HG03159 (cell line): ENCODE data around the gene AGBL4.
"Not testable (repeated sequence)": the region's sequence is repeated elsewhere in the genome, so short reads cannot be mapped to it uniquely, and the experiment has no call there.

Experiments
- ATAC-seq: cut with Tn5 transposase; IDR thresholded peaks from one replicate; pipeline ENCODE4 v1.9.1; 2021; ENCODE audit warnings: mild to moderate bottlenecking, moderate library complexity; ENCODE audit not compliant: unreplicated experiment

Gene AGBL4

GRCh38 chr1:49319426-49319963, 704.3 kb downstream of the AGBL4 start:
- ATAC-seq: no peak

GRCh38 chr1:49318218-49318617, 705.5 kb downstream of the AGBL4 start:
- no peak for ATAC-seq

DNA sequence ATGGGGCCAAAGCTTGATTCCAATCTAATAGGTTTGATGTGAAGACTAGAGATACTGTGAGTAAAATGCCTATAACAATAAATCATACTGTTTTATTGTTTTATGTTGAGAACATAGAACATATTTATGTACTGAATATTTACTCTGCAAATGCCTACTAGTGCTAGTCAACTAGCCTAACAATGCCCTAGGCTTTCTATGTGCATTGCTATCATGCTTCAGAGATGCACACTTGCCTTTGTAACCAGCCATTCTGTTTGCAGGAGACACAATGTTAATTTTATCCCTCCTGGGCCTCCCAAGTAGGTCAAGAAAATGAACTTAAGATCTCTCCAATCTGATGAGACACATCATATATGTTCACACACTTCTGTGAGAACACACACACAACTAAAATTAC, 716.3 kb downstream of the AGBL4 start:
- ATAC-seq: no peak

DNA sequence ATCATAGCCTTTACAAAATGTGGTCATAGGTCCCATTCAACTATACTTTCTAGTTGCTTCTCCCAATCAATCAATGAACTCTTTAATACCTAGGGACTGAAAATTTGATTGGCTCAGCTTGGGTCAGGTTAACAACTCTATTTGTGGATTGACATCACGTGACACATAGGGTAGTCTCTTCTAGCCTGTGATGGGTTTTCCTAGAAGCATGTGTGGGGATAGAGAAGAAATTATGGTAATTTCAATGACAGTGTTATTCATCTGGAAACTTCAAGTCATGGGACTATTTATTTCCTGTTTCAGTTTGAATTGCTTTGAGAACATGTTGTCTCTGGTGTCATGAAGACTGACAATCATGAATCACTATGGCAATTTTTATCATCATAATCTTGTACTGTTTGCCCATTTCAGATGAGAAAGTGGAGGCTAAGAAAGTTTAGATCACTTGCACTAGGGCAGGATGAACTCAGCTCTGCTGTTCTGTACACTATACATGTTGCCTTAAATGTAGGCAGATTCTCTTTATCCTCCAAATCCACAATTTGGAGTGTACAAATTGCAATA, 717.2 kb downstream of the AGBL4 start:
- no peak for ATAC-seq

- not testable (repeated sequence) for ATAC-seq
Measured at GRCh38 chr1:49302400-49302799, 721.4 kb downstream of the AGBL4 start.

DNA sequence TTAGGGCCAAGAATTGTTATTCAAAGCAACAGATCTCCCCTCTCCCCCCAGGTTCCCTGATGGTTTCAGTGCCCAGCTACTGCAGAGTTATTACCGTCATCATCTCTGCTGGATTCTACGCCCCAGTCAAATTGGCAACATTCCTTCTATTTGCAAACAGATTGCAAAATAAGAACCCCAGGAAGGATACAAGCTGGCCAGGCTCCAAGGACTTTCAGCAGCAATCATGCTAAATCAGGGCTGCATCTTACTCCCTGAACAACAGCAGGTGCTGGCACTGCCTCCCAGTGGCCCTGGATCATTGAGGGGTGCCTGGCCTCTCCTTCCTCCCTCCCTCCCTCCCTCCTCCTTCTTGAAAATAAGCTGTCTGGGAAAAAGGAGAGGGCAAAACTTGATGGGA, 725.5 kb downstream of the AGBL4 start:
- no peak for ATAC-seq

DNA sequence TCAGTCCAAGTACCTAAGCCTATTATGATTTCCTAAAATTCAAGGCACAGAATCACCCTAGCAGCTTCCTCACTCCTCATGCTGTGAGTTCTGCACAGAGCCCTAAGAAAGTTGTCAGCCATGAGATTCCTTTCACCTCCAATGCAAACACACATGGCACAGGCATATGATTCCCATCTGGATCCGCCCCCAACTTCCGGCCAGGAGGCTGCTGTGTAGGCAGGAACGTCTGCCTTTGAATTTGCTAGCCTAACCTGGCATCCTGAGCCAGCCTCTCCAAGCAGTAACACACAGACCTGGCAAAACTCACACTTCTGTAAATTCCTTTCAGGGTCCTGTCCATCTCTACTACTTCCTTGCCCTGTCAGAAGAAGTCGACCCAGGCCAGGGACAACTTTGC, 726.0 kb downstream of the AGBL4 start:
- ATAC-seq: no peak

DNA sequence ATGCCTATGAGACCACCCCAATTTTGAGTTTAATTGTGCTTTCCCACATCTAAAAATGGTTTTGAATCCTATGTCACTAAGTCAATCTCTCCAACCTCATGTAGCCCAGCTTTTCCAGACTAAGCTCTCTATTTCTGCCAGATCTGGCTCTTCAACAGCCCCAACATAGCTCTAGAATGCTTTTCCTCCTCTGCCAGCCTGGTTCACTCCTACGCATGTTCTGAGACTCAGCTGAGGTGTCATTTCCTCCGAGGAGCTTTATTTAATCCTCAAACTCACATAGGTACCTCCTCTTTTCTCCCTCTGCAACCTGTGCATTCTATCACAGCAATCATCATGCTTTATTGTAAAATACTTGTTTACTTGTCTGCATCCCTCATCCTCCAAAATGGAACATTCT, 729.2 kb downstream of the AGBL4 start:
- no peak for ATAC-seq

DNA sequence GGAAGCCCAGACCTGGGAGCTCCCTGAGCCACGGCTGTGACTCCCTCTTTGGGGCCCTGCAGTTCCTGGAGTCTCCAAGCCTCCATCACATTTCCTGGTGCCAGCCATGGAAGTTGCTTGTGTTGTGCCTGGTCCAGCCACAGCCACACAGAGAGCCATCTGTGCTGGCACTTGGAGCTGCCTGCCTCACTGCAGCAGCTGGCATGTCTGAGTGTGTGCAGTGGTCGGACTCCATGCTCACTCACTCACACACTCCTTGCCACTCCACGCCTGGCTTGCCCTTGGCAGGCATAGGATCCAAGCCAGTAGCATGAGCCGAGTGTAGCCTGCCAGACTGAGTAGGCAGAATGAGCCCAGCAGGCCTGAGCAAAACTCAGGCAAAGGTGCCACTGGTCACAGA, 730.7 kb downstream of the AGBL4 start:
- ATAC-seq: no peak

DNA sequence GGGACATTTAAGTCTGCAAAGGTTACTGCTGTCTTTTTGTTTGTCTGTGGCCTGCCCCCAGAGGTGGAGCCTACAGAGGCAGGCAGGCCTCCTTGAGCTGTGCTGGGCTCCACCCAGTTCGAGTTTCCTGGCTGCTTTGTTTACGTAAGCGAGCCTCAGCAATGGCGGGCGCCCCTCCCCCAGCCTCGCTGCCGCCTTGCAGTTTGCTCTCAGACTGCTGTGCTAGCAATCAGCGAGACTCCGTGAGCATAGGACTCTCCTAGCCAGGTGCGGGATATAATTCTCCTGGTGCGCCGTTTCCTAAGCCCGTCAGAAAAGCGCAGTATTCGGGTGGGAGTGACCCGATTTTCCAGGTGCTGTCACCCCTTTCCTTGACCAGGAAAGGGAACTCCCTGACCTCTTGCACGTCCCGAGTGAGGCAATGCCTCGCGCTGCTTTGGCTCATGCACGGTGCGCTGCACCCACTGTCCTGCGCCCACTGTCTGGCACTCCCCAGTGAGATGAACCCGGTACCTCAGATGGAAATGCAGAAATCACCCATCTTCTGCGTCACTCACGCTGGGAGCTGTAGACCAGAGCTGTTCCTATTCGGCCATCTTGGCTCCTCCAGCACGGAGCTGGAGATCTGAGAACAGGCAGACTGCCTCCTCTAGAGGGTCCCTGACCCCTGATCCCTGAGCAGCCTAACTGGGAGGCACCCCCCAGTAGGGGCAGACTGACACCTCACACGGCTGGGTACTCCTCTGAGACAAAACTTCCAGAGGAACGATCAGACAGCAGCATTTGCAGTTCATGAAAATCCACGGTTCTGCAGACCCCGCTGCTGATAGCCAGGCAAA, 766.3 kb downstream of the AGBL4 start:
- not testable (repeated sequence) for ATAC-seq

DNA sequence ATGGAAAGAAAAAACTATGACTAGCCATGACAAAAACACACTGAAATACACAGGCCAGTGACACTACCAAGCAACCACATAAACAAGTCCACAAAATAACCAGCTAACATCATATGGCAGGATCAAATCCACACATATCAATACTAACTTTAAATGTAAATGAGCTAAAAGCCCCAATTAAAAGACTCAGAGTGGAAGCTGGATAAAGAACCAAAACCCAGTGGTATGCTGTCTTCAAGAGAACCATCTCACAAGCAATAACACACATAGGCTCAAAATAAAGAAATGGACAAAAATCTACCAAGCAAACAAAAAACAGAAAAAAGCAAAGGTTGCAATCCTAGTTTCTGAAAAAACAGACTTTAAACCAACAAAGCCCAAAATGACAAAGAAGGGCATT, 770.8 kb downstream of the AGBL4 start:
- ATAC-seq: no peak

- ATAC-seq: no peak
Measured at GRCh38 chr1:49251019-49251784, 772.6 kb downstream of the AGBL4 start.

- ATAC-seq: no peak
Measured at GRCh38 chr1:49240709-49241221, 783.0 kb downstream of the AGBL4 start.

DNA sequence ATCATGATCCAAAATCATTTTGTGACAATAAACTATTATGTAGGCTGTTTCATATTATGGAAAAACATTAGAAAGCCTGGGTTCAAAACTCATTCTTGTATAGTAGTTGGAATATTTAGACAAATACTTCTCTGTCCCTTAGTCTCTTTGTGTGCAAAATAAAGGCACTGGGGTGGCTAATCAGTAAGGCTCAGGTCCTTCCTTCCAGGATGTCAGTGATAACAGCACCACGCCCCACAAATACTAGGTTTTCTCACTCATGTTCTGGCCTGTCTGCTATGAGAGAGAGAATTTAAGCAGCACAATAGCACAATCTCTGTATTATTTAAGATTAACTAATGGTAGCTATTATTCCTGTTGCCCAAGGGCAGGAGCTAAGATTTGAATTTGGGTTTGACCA, 788.8 kb downstream of the AGBL4 start:
- no peak for ATAC-seq

DNA sequence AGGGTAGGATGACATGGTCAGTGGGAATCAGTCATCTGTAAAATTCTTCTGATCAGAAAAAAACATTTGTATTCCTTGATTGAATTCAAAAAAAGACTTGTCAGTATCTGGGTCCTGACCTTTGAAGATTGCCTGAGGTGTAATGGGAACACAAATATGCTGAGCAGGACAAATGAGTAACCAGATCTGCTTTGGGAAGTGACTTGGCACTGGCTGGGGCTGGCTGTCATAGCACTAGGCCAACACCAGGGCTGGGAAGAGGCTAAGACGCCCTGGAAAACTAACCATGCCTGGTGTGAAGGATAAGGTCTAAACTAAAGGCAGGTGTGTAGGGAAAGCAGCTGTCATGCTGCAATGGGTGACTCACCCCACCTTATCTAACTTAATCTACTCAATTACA, 794.2 kb downstream of the AGBL4 start:
- ATAC-seq: no peak

DNA sequence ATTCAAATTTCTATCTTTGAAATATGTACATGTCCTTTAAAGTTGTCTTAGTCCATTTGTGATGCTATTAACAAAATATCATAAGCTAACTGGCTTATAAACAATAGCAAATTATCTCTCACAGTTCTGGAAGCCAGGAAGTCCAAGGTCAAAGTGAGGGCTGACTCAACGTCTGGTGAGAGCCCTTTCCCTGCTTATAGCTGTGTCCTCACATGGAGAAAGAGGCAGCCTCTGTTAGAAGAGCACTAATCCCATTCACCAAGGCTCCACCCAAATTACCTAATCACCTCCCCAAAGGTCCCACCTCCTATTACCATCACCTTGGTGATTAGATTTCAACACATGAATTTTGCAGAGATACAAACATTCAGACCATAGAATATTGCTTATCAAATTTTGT, 797.0 kb downstream of the AGBL4 start:
- ATAC-seq: no peak

DNA sequence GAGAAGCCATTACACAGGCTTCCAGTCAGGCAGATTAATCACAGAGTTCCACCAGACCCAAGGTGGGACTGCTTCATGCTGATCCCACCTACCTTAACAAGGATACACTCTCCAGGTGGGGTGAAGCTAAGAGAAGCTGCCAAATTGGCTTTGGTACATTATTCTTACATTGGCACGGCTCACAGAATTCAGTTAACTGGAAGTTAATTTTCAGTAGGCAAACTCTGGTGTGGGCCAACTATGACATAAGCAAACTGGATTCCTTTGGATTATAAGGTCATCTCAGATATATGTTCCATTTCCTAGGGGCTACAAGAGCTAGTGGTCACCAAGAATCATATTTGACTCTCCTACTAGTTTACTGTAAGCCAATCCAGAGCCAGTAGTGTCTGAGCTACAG, 798.3 kb downstream of the AGBL4 start:
- no peak for ATAC-seq

- no peak for ATAC-seq
Measured at GRCh38 chr1:49213301-49213700, 810.5 kb downstream of the AGBL4 start.

DNA sequence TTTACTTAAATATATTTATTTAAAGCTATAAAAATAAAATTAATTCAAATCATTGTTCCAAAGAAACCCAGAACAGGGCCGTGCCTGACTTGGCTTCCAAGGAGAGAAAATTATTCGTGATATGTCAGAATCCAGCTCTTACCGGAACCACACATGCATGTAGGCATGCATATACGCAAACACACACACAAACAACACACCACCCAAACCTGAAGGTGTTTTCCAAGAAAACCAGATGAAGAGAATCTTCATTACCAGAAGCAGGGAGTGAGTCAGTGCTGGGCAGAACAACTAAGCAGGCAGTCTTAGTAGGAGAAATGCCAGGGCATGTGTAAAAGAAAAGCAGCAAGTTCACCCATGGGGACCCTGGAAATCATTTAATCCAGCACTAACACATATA, 815.0 kb downstream of the AGBL4 start:
- no peak for ATAC-seq

- ATAC-seq: no peak
Measured at GRCh38 chr1:49204720-49205119, 819.0 kb downstream of the AGBL4 start.

- ATAC-seq: no peak
Measured at GRCh38 chr1:49200738-49201137, 823.0 kb downstream of the AGBL4 start.
